ENCODE data around the gene LRRFIP2.

- no peak for TF ChIP-seq CTCF (conservative IDR thresholded peaks at IDR 0.05)
- no peak for TF ChIP-seq ZFX (IDR thresholded peaks at IDR 0.05)
These were observed 134.2 kb downstream of the LRRFIP2 start for GRCh38 chr3:37040231-37040630.

Measured in C4-2B (cell line).